ENCODE results near the gene EEF1A2. TPM values are rescaled to one million over a fixed set of nuclear protein-coding genes. Genes with fewer than 3 reads are reported as not detected.
A peak's percentile ranks its signal among the peaks of the same experiment; 100 is the strongest.

The EEF1A2 gene
- total RNA-seq, 1 donor from 2014 or later = 255 TPM

DNA sequence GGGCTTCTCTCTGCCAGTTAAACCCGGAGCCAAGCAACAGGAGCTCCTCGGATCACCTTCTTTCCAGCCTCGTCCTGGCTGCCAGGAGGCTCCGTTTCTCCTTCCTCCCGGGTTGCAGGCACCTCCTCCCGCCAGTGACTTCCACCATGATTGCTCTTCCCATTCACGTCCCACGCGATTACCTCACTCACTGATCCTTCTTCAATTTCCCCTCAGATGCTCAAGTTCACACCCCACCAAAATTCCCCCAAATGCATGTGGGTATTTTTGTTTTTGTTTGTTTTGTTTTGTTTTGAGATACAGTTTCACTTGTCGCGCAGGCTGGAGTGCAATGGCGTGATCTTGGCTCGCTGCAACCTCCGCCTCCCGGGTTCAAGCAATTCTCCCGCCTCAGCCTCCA, 51.6 kb downstream of the EEF1A2 start:
- Histone ChIP-seq H3K9ac (ENCODE audit: low read depth in 1 of 3, low read length in 3 of 3) (no peak overlapping the region), H3K4me1 (ENCODE audit: control insufficient read depth in 3 of 3, insufficient read depth in 3 of 3, low read length in 3 of 3) (no peaks in the 10 kb centered on the region), H3K4me3 (ENCODE audit: low read length in 3 of 3) (no peak overlapping the region), H3K36me3 (ENCODE audit: control insufficient read depth in 3 of 3, insufficient read depth in 3 of 3, low read length in 3 of 3) (no peaks in the 10 kb centered on the region), H3K27me3 (ENCODE audit: control insufficient read depth in 3 of 3, insufficient read depth in 3 of 3, low read length in 3 of 3) (peaks cover 34 to 56% (median 38%) of the 10 kb centered on the region in 3 donors), H3K27ac (ENCODE audit: low read depth, low read length) (no peak overlapping the region), H3K9me3 (ENCODE audit: control insufficient read depth in 3 of 3, low read length in 3 of 3) (no peaks in the 10 kb centered on the region)

GRCh38 chr20:63446216-63447024, 52.5 kb downstream of the EEF1A2 start:
- no peaks in the 10 kb centered on the region for H3K9me3 ChIP-seq (ENCODE audit: control insufficient read depth in 3 of 3, low read length in 3 of 3)
- H3K27ac ChIP-seq (ENCODE audit: low read depth, low read length) = no peak overlapping the region
- H3K27me3 ChIP-seq (ENCODE audit: control insufficient read depth in 3 of 3, insufficient read depth in 3 of 3, low read length in 3 of 3) = peaks cover 27 to 48% (median 36%) of the 10 kb centered on the region in 3 donors
- no peak overlapping the region for H3K4me3 ChIP-seq (ENCODE audit: low read length in 3 of 3)
- no peak overlapping the region for H3K9ac ChIP-seq (ENCODE audit: low read depth in 1 of 3, low read length in 3 of 3)
- no peaks in the 10 kb centered on the region for H3K36me3 ChIP-seq (ENCODE audit: control insufficient read depth in 3 of 3, insufficient read depth in 3 of 3, low read length in 3 of 3)
- H3K4me1 ChIP-seq (ENCODE audit: control insufficient read depth in 3 of 3, insufficient read depth in 3 of 3, low read length in 3 of 3) = no peaks in the 10 kb centered on the region

DNA sequence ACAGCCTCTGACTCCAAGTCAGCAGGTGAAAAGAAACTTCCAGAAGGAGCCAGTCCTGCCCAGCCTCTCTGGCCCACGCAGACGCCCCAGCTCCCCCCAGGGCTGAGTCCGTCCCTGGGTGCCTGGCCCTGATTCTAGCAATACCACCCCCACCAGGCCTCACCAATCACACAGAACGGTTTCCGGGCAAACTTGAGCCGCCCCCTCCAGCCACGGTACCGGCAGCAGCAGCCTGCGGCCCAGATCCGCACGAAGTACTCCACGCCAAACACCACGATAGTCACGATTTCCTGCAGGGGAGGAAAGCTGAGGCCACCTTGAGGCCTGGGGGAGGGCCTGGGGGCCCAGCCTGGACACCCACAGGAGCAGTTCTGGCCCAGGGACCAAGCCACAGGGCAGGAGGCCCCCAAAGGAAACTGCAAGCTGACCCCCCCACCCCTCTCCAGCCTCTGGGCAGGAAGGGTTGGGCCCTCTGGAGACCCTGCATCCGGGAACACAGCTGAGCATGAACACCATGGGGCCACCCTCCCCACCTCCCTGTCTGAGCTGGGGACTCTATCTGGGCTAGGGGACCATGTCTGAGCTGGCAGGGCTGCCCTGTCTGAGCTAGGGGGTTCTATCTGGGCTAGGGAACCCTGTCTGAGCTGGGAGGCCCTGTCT, 53.7 kb downstream of the EEF1A2 start:
- Histone ChIP-seq H3K9ac (ENCODE audit: low read depth in 1 of 3, low read length in 3 of 3) (peak overlapping the region in 1 of 3 donors; percentile 25), H3K4me3 (ENCODE audit: low read length in 3 of 3) (no peak overlapping the region), H3K27ac (ENCODE audit: low read depth, low read length) (no peak overlapping the region), H3K9me3 (ENCODE audit: control insufficient read depth in 3 of 3, low read length in 3 of 3) (no peaks in the 10 kb centered on the region), H3K36me3 (ENCODE audit: control insufficient read depth in 3 of 3, insufficient read depth in 3 of 3, low read length in 3 of 3) (no peaks in the 10 kb centered on the region), H3K27me3 (ENCODE audit: control insufficient read depth in 3 of 3, insufficient read depth in 3 of 3, low read length in 3 of 3) (peaks cover 24 to 47% (median 35%) of the 10 kb centered on the region in 3 donors), H3K4me1 (ENCODE audit: control insufficient read depth in 3 of 3, insufficient read depth in 3 of 3, low read length in 3 of 3) (no peaks in the 10 kb centered on the region)

DNA sequence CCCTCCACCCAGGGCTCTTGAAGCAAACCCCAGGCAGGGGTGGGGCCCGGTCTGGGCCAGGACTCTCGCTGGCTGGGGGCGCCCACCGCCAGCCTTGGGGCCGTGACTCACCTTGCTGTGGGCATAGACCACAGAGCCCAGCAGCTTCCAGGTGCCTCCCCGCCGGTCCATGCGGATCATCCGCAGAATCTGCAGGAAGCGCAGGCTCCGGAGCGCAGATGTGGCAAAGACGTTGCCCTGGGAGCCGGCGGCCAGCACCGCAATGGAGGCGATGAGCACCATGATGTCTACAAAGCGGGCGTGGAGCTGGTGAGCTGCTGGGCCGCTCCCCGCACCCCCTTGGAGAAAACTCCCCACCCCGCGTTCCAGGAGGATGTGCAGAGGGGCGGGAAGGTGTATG, 54.3 kb downstream of the EEF1A2 start:
- H3K27ac ChIP-seq (ENCODE audit: low read depth, low read length) = no peak overlapping the region

DNA sequence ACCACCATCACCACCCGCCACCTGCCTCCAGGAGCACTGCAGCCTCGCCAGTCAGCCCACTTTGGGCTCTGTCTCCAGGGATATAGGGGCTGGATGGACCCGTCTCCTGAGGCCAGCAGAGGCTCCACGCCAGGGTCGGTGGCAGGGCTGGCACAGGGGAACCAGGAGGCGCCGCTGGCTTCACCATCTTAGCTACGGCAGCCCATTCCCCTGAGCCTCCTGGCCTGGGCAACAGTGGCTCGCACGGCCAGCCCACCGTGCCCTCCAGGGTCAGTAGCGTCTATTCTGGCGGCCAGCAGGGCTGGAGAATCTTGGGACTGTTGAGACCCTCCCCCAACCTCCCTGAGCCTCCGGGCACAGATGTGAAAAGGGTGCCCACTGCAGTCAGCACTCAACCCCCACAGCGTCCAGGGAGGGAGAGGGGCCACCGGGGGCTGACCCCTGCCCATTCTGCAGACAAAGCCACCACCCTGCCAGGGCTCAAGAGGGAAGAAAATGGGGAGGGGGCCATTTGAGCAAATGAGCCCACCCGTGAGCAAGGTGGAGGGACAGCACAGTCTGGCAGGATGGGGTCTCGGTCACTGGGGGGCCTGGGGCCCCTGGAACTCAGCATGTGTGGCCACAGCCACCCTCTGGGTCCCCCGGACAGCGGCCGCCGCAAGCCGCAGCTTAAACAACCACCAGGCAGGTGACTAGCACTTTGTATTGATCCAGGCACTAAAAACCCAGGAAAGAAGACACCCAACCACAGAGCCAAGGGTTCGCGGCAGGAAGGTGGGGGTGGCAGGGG, 55.1 kb downstream of the EEF1A2 start:
- Histone ChIP-seq H3K4me3 (ENCODE audit: low read length in 3 of 3) (no peak overlapping the region), H3K27me3 (ENCODE audit: control insufficient read depth in 3 of 3, insufficient read depth in 3 of 3, low read length in 3 of 3) (peaks cover 29 to 48% (median 34%) of the 10 kb centered on the region in 3 donors), H3K4me1 (ENCODE audit: control insufficient read depth in 3 of 3, insufficient read depth in 3 of 3, low read length in 3 of 3) (no peaks in the 10 kb centered on the region), H3K27ac (ENCODE audit: low read depth, low read length) (no peak overlapping the region), H3K9me3 (ENCODE audit: control insufficient read depth in 3 of 3, low read length in 3 of 3) (no peaks in the 10 kb centered on the region), H3K36me3 (ENCODE audit: control insufficient read depth in 3 of 3, insufficient read depth in 3 of 3, low read length in 3 of 3) (no peaks in the 10 kb centered on the region), H3K9ac (ENCODE audit: low read depth in 1 of 3, low read length in 3 of 3) (no peak overlapping the region)

More for the DNA sequence above, 54.3 kb downstream of the EEF1A2 start:
- no peak overlapping the region for H3K9ac ChIP-seq (ENCODE audit: low read depth in 1 of 3, low read length in 3 of 3)
- H3K4me3 ChIP-seq (ENCODE audit: low read length in 3 of 3) = no peak overlapping the region
- no peaks in the 10 kb centered on the region for H3K4me1 ChIP-seq (ENCODE audit: control insufficient read depth in 3 of 3, insufficient read depth in 3 of 3, low read length in 3 of 3)
- H3K9me3 ChIP-seq (ENCODE audit: control insufficient read depth in 3 of 3, low read length in 3 of 3) = no peaks in the 10 kb centered on the region
- H3K27me3 ChIP-seq (ENCODE audit: control insufficient read depth in 3 of 3, insufficient read depth in 3 of 3, low read length in 3 of 3) = peaks cover 28 to 50% (median 34%) of the 10 kb centered on the region in 3 donors
- no peaks in the 10 kb centered on the region for H3K36me3 ChIP-seq (ENCODE audit: control insufficient read depth in 3 of 3, insufficient read depth in 3 of 3, low read length in 3 of 3)

DNA sequence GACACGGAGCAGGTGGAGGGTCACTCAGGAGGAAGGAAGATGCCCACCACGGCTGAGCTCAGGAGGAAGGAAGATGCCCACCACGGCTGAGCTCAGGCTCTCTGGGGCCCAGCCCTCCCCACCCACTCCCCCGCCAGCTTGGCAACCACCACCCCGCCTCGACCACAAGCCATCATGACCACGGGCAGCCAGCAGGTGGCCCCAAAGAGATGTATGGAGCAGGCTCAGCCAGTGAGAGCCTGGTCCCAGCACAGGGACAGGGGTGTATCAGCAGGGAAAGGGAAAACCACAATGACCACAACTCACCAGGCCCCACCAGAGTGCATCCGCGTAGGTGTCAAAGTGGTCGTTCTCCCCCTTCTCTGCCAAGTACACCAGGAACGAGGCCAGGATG, 56.8 kb downstream of the EEF1A2 start:
- no peaks in the 10 kb centered on the region for H3K9me3 ChIP-seq (ENCODE audit: control insufficient read depth in 3 of 3, low read length in 3 of 3)
- no peak overlapping the region for H3K27ac ChIP-seq (ENCODE audit: low read depth, low read length)
- no peak overlapping the region for H3K9ac ChIP-seq (ENCODE audit: low read depth in 1 of 3, low read length in 3 of 3)
- no peaks in the 10 kb centered on the region for H3K36me3 ChIP-seq (ENCODE audit: control insufficient read depth in 3 of 3, insufficient read depth in 3 of 3, low read length in 3 of 3)
- peaks cover 20 to 40% (median 24%) of the 10 kb centered on the region in 3 donors for H3K27me3 ChIP-seq (ENCODE audit: control insufficient read depth in 3 of 3, insufficient read depth in 3 of 3, low read length in 3 of 3)
- H3K4me3 ChIP-seq (ENCODE audit: low read length in 3 of 3) = no peak overlapping the region
- no peaks in the 10 kb centered on the region for H3K4me1 ChIP-seq (ENCODE audit: control insufficient read depth in 3 of 3, insufficient read depth in 3 of 3, low read length in 3 of 3)

- Histone ChIP-seq H3K9ac (ENCODE audit: low read depth in 1 of 3, low read length in 3 of 3) (no peak overlapping the region), H3K36me3 (ENCODE audit: control insufficient read depth in 3 of 3, insufficient read depth in 3 of 3, low read length in 3 of 3) (no peaks in the 10 kb centered on the region), H3K4me3 (ENCODE audit: low read length in 3 of 3) (no peak overlapping the region), H3K27me3 (ENCODE audit: control insufficient read depth in 3 of 3, insufficient read depth in 3 of 3, low read length in 3 of 3) (peaks cover 18 to 33% (median 20%) of the 10 kb centered on the region in 3 donors), H3K27ac (ENCODE audit: low read depth, low read length) (no peak overlapping the region), H3K4me1 (ENCODE audit: control insufficient read depth in 3 of 3, insufficient read depth in 3 of 3, low read length in 3 of 3) (no peaks in the 10 kb centered on the region), H3K9me3 (ENCODE audit: control insufficient read depth in 3 of 3, low read length in 3 of 3) (no peaks in the 10 kb centered on the region)
These were observed 57.5 kb downstream of the EEF1A2 start for GRCh38 chr20:63441136-63442099.

DNA sequence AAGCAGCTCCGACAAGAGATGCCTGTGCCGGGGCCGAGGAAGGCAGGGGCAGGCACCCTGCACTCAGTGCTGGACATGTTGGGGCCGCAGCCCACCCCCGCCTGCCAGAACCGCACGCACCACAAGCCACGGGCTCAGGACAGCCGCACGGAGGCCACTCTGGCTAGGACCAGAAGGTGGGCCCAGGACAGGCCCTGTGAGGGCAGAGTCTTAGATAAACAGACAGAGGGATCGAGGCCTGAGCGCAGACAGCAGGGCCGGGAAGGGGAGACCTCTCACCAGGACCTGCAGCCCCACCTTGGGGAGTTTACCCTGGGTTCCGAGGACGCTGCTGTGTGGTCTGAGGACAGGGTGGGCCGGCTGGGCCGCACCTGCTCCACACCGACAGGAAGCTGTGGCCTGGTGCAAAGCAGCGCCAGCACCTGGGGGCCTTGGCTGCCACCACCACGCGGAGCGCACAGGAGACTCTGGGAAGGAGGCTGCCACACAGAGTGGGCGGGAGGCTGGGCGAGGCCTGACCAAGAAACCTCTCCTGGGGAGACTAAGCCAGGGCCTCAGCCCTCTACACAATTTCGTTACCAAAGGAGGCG, 58.4 kb downstream of the EEF1A2 start:
- Histone ChIP-seq H3K9me3 (ENCODE audit: control insufficient read depth in 3 of 3, low read length in 3 of 3) (no peaks in the 10 kb centered on the region), H3K36me3 (ENCODE audit: control insufficient read depth in 3 of 3, insufficient read depth in 3 of 3, low read length in 3 of 3) (no peaks in the 10 kb centered on the region), H3K9ac (ENCODE audit: low read depth in 1 of 3, low read length in 3 of 3) (no peak overlapping the region), H3K4me3 (ENCODE audit: low read length in 3 of 3) (no peak overlapping the region), H3K27ac (ENCODE audit: low read depth, low read length) (no peak overlapping the region), H3K4me1 (ENCODE audit: control insufficient read depth in 3 of 3, insufficient read depth in 3 of 3, low read length in 3 of 3) (no peaks in the 10 kb centered on the region), H3K27me3 (ENCODE audit: control insufficient read depth in 3 of 3, insufficient read depth in 3 of 3, low read length in 3 of 3) (peaks cover 14 to 31% (median 15%) of the 10 kb centered on the region in 3 donors)

- H3K4me1 ChIP-seq (ENCODE audit: control insufficient read depth in 3 of 3, insufficient read depth in 3 of 3, low read length in 3 of 3) = no peaks in the 10 kb centered on the region
- no peak overlapping the region for H3K4me3 ChIP-seq (ENCODE audit: low read length in 3 of 3)
- H3K27me3 ChIP-seq (ENCODE audit: control insufficient read depth in 3 of 3, insufficient read depth in 3 of 3, low read length in 3 of 3) = peaks cover 14 to 32% (median 15%) of the 10 kb centered on the region in 3 donors
- no peak overlapping the region for H3K27ac ChIP-seq (ENCODE audit: low read depth, low read length)
- H3K9ac ChIP-seq (ENCODE audit: low read depth in 1 of 3, low read length in 3 of 3) = no peak overlapping the region
- H3K36me3 ChIP-seq (ENCODE audit: control insufficient read depth in 3 of 3, insufficient read depth in 3 of 3, low read length in 3 of 3) = no peaks in the 10 kb centered on the region
- H3K9me3 ChIP-seq (ENCODE audit: control insufficient read depth in 3 of 3, low read length in 3 of 3) = no peaks in the 10 kb centered on the region
These were observed 59.0 kb downstream of the EEF1A2 start for GRCh38 chr20:63439866-63440265.

Measured in skeletal muscle tissue (tissue), 4 donors.